Mesenchymal stem cell (in vitro differentiated cells and primary cell): ENCODE results near the gene SFXN4.
"Not testable (repeated sequence)": the region's sequence is repeated elsewhere in the genome, so short reads cannot be mapped to it uniquely, and the experiment has no call there.

Source experiments
- DNase-seq: peaks from one replicate; pipeline ENCODE4 v3.0.0-alpha.2; 2013
- H2AFZ ChIP-seq: one replicate; pipeline ENCODE4 v1.6.1; 2013; ENCODE audit warnings: low read depth, mild to moderate bottlenecking, control low read depth, inconsistent platforms, low read length, moderate library complexity
- H2AK5ac ChIP-seq: 2 replicates; pipeline ENCODE4 v1.6.1; 2013; ENCODE audit warnings: low read length, moderate library complexity, mild to moderate bottlenecking, inconsistent platforms; ENCODE audit not compliant: severe bottlenecking
- H2BK120ac ChIP-seq: one replicate; pipeline ENCODE4 v1.6.1; 2013; ENCODE audit warnings: low read depth, mild to moderate bottlenecking, inconsistent platforms, low read length, moderate library complexity
- H2BK12ac ChIP-seq, 2 experiments: one replicate each; pipeline ENCODE4 v1.6.1; 2013; ENCODE audit warnings: inconsistent platforms in 2 of 2, low read length in 2 of 2, mild to moderate bottlenecking in 2 of 2, moderate library complexity in 2 of 2, control low read depth in 1 of 2
- H2BK15ac ChIP-seq: one replicate; pipeline ENCODE4 v1.6.1; 2013; ENCODE audit warnings: mild to moderate bottlenecking, low read depth, inconsistent platforms; ENCODE audit not compliant: poor library complexity, severe bottlenecking
- H2BK5ac ChIP-seq: 2 replicates; pipeline ENCODE4 v1.6.1; 2013; ENCODE audit warnings: low read depth, mild to moderate bottlenecking, low read length, control low read depth, inconsistent platforms; ENCODE audit not compliant: poor library complexity, severe bottlenecking
- H3K14ac ChIP-seq, 2 experiments: one replicate each; pipeline ENCODE4 v1.6.1; 2013; ENCODE audit warnings: inconsistent platforms in 2 of 2, low read length in 2 of 2, control low read depth in 1 of 2, mild to moderate bottlenecking in 1 of 2, moderate library complexity in 1 of 2
- H3K18ac ChIP-seq, 2 experiments: one replicate each; pipeline ENCODE4 v1.6.1; 2013; ENCODE audit warnings: inconsistent platforms in 2 of 2, low read length in 2 of 2, control low read depth in 1 of 2, low read depth in 1 of 2, mild to moderate bottlenecking in 1 of 2
- H3K23ac ChIP-seq, 2 experiments: one replicate each; pipeline ENCODE4 v1.6.1; 2013; ENCODE audit warnings: inconsistent platforms in 2 of 2, low read length in 2 of 2, mild to moderate bottlenecking in 2 of 2, moderate library complexity in 2 of 2, control low read depth in 1 of 2
- H3K27ac ChIP-seq: 2 replicates; pipeline ENCODE4 v1.5.1; 2013; ENCODE audit warnings: mild to moderate bottlenecking, moderate library complexity, low read length, control low read depth, inconsistent platforms; ENCODE audit not compliant: poor library complexity, severe bottlenecking
- H3K27me3 ChIP-seq, 2 experiments: 2 replicates each; pipeline versions ENCODE4 v1.6.1 to v1.7.0; 2013; ENCODE audit warnings: low read length in 2 of 2, mild to moderate bottlenecking in 2 of 2, moderate library complexity in 2 of 2, control low read depth in 1 of 2, inconsistent platforms in 1 of 2; ENCODE audit not compliant: control insufficient read depth in 1 of 2, insufficient read depth in 1 of 2
- H3K36me3 ChIP-seq, 2 experiments: 2 replicates each; pipeline versions ENCODE4 v1.6.1 to v1.7.0; 2013; ENCODE audit warnings: low read length in 2 of 2, control low read depth in 1 of 2, inconsistent platforms in 1 of 2, low read depth in 1 of 2, mild to moderate bottlenecking in 1 of 2; ENCODE audit not compliant: insufficient read depth in 2 of 2, control insufficient read depth in 1 of 2
- H3K4ac ChIP-seq, 2 experiments: one replicate each; pipeline ENCODE4 v1.6.1; 2013; ENCODE audit warnings: inconsistent platforms in 2 of 2, low read length in 2 of 2, mild to moderate bottlenecking in 2 of 2, moderate library complexity in 2 of 2, control low read depth in 1 of 2, low read depth in 1 of 2
- H3K4me1 ChIP-seq: 2 replicates; pipeline ENCODE4 v1.6.1; 2013; ENCODE audit warnings: low read depth, low read length, control low read depth; ENCODE audit not compliant: control insufficient read depth, insufficient read depth
- H3K4me2 ChIP-seq: 2 replicates; pipeline ENCODE4 v1.6.1; 2013; ENCODE audit warnings: low read length, mild to moderate bottlenecking, inconsistent platforms; ENCODE audit not compliant: poor library complexity, severe bottlenecking
- H3K4me3 ChIP-seq, 2 experiments: 2 replicates each; pipeline versions ENCODE4 v1.5.1 to v1.7.0; 2013; ENCODE audit warnings: low read length in 2 of 2, mild to moderate bottlenecking in 2 of 2, control low read depth in 1 of 2, low read depth in 1 of 2; ENCODE audit not compliant: insufficient read depth in 1 of 2
- H3K79me1 ChIP-seq: replicated peaks from 2 replicates; pipeline ENCODE4 v1.6.1; 2013; ENCODE audit warnings: mild to moderate bottlenecking, control low read depth, low read length, inconsistent platforms; ENCODE audit not compliant: poor library complexity, severe bottlenecking
- H3K9ac ChIP-seq: 2 replicates; pipeline ENCODE4 v1.7.0; 2013; ENCODE audit warnings: mild to moderate bottlenecking, low read length, moderate library complexity
- H3K9me3 ChIP-seq: 2 replicates; pipeline ENCODE4 v1.7.0; 2013; ENCODE audit warnings: mild to moderate bottlenecking, low read length; ENCODE audit not compliant: control insufficient read depth
- H4K8ac ChIP-seq: one replicate; pipeline ENCODE4 v1.6.1; 2013; ENCODE audit warnings: inconsistent platforms, mild to moderate bottlenecking, low read length, moderate library complexity
- H4K91ac ChIP-seq: one replicate; pipeline ENCODE4 v1.6.1; 2013; ENCODE audit warnings: mild to moderate bottlenecking, low read length, inconsistent platforms
- WGBS: methylation state at CpG from one replicate; pipeline ENCODE4 v1.1.7; 2013; ENCODE audit warnings: mixed read lengths; 5-methylcytosine and 5-hydroxymethylcytosine counted together

Gene SFXN4

DNA sequence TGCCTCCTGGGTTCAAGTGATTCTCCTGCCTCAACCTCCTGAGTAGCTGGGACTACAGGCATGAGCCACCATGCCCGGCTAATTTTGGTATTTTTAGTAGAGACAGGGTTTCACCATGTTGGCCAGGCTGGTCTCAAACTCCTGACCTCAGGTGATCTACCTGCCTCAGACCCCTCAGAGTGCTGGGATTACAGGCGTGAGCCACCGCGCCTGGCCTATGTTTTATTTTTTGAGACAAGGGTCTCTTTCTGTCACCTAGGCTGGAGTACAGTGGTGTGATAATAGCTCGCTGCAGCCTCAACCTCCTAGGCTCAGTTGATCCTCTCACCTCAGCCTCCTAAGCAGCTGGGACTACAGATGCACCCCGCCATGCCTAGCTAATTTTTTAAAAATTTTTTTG is 13.9 kb downstream of the SFXN4 start:
- not testable (repeated sequence) for H3K4me1 ChIP-seq, DNase-seq, H2BK12ac ChIP-seq, H3K14ac ChIP-seq, H3K23ac ChIP-seq, H3K9me3 ChIP-seq, H3K9ac ChIP-seq, H3K4me2 ChIP-seq, H3K27ac ChIP-seq, H2AK5ac ChIP-seq, H2BK120ac ChIP-seq, H3K27me3 ChIP-seq, H2BK15ac ChIP-seq, H3K79me1 ChIP-seq, H3K18ac ChIP-seq, H3K4me3 ChIP-seq, H3K4ac ChIP-seq, H4K8ac ChIP-seq, H2BK5ac ChIP-seq, H4K91ac ChIP-seq, H2AFZ ChIP-seq
- WGBS: 88% methylated on average over 1 of the region's 6 CpGs
- peaks cover 41 to 58% of the 10 kb centered on the region in 2 experiments for H3K36me3 ChIP-seq

- Histone ChIP-seq H3K9me3 (no peaks in the 10 kb centered on the region), H2AFZ (no peak overlapping the region), H2AK5ac (no peak overlapping the region), H2BK15ac (no peak overlapping the region), H3K4me1 (peaks cover 2% of the 10 kb centered on the region), H3K36me3 (peaks cover 32 to 51% of the 10 kb centered on the region in 2 experiments), H3K14ac (no peak overlapping the region), H3K79me1 (no peaks in the 10 kb centered on the region), H2BK120ac (no peak overlapping the region), H4K8ac (no peak overlapping the region), H3K4ac (no peak overlapping the region), H3K9ac (no peak overlapping the region), H2BK12ac (no peak overlapping the region), H3K27me3 (no peaks in the 10 kb centered on the region), H3K27ac (no peak overlapping the region), H3K4me2 (no peak overlapping the region), H3K4me3 (no peak overlapping the region), H2BK5ac (no peak overlapping the region), H3K23ac (no peak overlapping the region), H3K18ac (no peak overlapping the region), H4K91ac (no peak overlapping the region)
- WGBS: 91% methylated on average over 12 of the region's 13 CpGs
- DNase-seq: no peak
These were observed 15.8 kb downstream of the SFXN4 start for GRCh38 chr10:119149729-119150128.

GRCh38 chr10:119149157-119149556 is 16.4 kb downstream of the SFXN4 start:
- Histone ChIP-seq H2AFZ (no peak overlapping the region), H2BK12ac (no peak overlapping the region), H3K4ac (no peak overlapping the region), H3K23ac (no peak overlapping the region), H3K36me3 (peaks cover 31 to 45% of the 10 kb centered on the region in 2 experiments), H3K14ac (no peak overlapping the region), H3K4me3 (no peak overlapping the region), H3K18ac (no peak overlapping the region), H3K27ac (no peak overlapping the region), H2AK5ac (no peak overlapping the region), H3K4me1 (peaks cover 2% of the 10 kb centered on the region), H2BK15ac (no peak overlapping the region), H2BK120ac (no peak overlapping the region), H2BK5ac (no peak overlapping the region), H3K27me3 (no peaks in the 10 kb centered on the region), H3K9me3 (no peaks in the 10 kb centered on the region), H4K8ac (no peak overlapping the region), H3K9ac (no peak overlapping the region), H3K4me2 (no peak overlapping the region), H4K91ac (no peak overlapping the region), H3K79me1 (no peaks in the 10 kb centered on the region)
- over 99% methylated on average over 8 of the region's 8 CpGs for WGBS
- no peak for DNase-seq

DNA sequence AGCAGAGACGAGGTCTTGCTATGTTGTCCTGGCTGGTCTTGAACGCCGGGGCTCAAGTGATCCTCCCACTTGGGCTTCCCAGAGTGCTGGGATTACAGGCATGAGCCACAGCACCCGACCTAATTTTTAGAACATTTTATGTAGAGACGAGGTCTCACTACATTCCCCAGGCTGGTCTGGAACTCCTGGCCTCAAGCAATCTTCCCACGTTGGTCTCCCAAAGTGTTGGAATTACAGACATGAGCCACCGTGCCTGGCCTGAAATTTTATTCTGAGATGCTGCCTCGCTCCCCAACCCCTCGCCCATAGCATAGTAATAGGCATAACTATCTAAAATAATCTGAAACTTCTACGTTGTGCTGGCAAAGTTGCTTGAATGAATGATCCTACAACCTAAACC is 21.9 kb downstream of the SFXN4 start:
- H3K23ac ChIP-seq: no peak overlapping the region

More for the DNA sequence above, 21.9 kb downstream of the SFXN4 start:
- Histone ChIP-seq H3K9ac (no peak overlapping the region), H3K4me3 (no peak overlapping the region), H3K18ac (no peak overlapping the region), H3K14ac (no peak overlapping the region), H2BK15ac (no peak overlapping the region), H4K91ac (no peak overlapping the region), H3K36me3 (peaks cover 32 to 37% of the 10 kb centered on the region in 2 experiments), H3K4me2 (no peak overlapping the region), H2AK5ac (no peak overlapping the region), H3K27ac (no peak overlapping the region), H3K79me1 (no peaks in the 10 kb centered on the region), H2BK12ac (no peak overlapping the region), H2BK120ac (no peak overlapping the region), H3K9me3 (no peaks in the 10 kb centered on the region), H2BK5ac (no peak overlapping the region), H3K27me3 (no peaks in the 10 kb centered on the region), H4K8ac (no peak overlapping the region), H2AFZ (no peak overlapping the region), H3K4ac (no peak overlapping the region), H3K4me1 (no peaks in the 10 kb centered on the region)
- 93% methylated on average over 10 of the region's 10 CpGs for WGBS
- no peak for DNase-seq
